Measurements from ENCODE around the gene CLEC1A.
"Not testable (repeated sequence)": the region's sequence is repeated elsewhere in the genome, so short reads cannot be mapped to it uniquely, and the experiment has no call there.

The CLEC1A gene

GRCh38 chr12:10033783-10034545 lies 64.8 kb downstream of the CLEC1A start:
- DNase-seq = no peak

DNA sequence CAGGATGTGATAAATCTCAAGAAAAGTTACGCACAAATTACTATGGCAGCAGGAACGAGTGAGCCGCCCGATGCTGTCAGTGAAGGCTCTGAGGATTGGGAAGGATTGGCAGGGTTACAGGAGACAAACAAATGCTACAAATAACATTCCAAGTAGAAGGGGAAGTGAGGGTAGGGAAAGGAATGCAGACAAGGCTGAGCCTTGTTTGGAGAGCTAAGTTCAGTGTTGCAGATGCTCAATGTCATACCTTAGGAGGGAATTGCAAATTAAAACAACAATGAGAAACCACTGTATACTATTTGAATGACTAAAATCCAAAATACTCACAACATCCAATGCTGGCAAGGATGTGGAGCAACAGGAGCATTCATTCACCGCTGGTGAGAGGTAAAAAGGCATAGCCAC lies 67.0 kb downstream of the CLEC1A start:
- no peak for DNase-seq

DNA sequence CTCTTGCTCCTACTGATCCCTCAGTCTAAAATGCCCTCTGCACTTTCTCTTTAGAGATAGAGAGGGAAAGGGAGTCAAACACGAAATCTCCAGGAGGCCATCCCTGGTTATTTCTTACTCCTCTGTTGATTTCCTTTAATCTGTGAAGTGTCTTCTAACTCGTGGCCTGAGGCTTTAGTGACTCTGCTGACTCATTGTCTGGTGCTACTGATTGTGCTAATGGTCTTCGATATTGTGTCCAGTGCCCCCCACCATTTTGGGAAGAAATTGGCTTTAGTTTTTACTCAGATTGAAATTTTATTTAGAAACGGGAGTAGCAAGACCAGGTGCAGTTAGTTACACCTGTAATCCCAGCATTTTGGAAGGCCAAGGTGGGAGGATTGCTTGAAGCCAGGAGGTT lies 67.5 kb downstream of the CLEC1A start:
- DNase-seq = no peak

- no peak for DNase-seq
Observed at GRCh38 chr12:10030446-10030845, 68.3 kb downstream of the CLEC1A start, which contains the start of gene CLEC9A. CLEC9A (plus strand) TSS chr12:10030682; CDS start chr12:10052688, 22,006 bp downstream.

- DNase-seq = no peak
Observed at GRCh38 chr12:10027721-10028120, 71.1 kb downstream of the CLEC1A start.

DNA sequence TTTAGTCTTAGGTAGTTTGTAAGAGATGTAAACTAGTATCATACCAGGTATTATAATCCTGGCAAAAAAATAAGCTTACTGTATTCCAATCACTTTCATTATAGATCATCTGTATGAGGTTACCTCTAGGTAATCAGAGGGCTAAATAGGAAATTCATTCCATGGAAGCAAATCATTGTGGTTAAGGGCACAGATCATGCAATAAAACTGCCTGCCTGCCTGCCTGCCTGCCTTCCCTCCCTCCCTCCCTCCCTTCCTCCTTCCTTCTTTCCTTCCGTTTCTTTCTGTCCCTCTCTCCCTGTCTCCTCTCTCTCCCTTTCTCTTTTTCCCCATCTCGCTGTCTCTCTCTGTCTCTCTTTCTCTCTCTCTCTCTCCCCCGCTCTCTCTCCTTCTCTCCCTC lies 71.5 kb downstream of the CLEC1A start:
- no peak for DNase-seq

DNA sequence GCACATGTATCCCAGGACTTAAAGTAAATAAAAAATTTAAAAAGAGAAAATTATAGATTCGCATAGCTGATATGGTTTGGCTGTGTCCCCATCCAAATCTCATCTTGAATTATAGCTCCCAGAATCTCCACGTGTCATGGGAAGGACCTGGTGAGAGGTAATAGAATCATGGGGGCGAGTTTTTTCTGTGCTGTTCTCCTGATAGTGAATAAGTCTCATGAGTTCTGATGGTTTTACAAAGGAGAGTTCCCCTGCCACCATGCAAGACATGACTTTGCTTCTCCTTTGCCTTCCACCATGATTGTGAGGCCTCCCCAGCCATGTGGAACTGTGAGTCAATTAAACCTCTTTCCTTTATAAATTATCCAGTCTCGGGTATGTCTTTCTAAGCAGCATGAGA lies 72.1 kb downstream of the CLEC1A start:
- not testable (repeated sequence) for DNase-seq

DNA sequence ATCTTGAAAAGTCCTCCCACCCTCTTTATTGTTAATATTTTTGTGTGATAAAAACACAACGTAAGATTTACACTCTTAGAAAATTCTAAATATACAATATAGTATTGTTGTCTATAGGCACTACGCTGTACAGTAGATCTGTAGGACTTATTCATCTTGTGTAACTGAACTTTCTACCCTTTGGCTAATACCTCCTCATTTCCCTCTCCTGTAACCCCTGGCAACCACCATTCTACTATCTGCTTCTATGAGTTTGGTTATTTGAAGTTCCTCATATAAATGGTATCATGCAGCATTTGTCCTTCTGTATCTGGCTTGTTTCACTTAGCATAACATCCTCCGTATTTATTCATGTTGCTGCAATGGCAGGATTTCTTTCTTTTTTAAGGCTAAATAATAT lies 73.5 kb downstream of the CLEC1A start:
- DNase-seq = no peak

DNA sequence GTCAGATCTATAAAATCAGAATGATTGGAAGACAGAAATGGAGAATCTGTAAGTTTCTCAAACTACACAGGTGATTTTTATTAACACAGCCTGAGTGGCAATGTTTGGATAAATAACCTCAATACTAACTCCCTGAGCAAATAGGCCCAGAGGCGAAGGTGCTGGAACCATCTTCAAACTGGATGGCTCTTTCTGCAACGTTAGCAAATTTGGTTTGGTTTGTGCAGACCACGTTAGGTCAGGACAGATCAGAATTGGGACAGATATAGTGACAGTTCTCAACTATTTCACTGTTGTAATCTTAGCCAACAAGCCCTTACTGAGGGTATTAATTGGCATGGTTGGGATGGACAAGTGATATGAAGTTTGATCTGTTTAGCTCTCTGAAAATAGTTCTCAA lies 77.4 kb downstream of the CLEC1A start:
- DNase-seq = no peak

Data from activated effector memory CD4-positive, alpha-beta T cell treated with anti-CD3 and anti-CD28 coated beads, Interleukin-2, amount 50 U/mL, for 16 hours (primary cell).